GM19463 (cell line): Measurements from ENCODE around the gene MBNL2.
"Not testable (repeated sequence)": the region's sequence is repeated elsewhere in the genome, so short reads cannot be mapped to it uniquely, and the experiment has no call there.

Experiments used
- ATAC-seq: cut with Tn5 transposase; IDR thresholded peaks from one replicate; pipeline ENCODE4 v1.9.1; 2021; ENCODE audit warnings: mild to moderate bottlenecking, moderate library complexity; ENCODE audit not compliant: unreplicated experiment

MBNL2 gene

DNA sequence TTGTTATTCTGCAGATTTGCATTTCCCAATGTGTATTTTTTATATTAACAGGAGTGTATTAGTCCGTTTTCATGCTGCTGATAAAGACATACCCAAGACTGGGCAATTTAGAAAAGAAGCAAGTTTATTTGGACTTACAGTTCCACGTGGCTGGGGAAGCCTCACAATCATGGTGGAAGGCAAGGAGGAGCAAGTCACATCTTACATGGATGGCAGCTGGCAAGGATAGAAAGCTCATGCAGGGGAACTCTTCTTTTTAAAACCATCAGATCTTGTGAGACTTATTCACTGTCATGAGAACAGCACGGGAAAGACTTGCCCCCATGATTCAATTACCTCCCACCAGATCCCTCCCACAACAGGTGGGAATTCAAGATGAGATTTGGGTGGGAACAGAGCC lies 14.9 kb upstream of the MBNL2 start:
- not testable (repeated sequence) for ATAC-seq

DNA sequence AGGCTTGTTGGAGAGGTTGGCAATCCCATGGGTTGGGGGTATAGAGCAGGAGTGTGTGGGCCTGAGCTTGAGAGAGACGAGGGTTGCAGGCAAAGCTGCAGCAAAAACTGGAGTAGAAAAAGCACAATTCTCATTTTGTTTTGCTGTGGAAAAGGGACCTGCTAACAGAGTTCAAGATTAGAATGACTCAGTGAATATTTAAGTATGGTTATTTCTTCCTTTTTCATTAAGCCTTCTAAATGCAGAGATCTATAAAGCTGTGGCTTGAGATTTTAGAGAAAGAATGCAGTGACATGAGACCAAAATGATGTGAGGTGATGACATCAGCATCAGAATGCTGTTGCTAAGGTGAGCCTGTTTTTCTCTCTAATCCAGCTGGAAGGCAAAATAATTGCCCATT lies 10.8 kb upstream of the MBNL2 start:
- ATAC-seq, result no peak

DNA sequence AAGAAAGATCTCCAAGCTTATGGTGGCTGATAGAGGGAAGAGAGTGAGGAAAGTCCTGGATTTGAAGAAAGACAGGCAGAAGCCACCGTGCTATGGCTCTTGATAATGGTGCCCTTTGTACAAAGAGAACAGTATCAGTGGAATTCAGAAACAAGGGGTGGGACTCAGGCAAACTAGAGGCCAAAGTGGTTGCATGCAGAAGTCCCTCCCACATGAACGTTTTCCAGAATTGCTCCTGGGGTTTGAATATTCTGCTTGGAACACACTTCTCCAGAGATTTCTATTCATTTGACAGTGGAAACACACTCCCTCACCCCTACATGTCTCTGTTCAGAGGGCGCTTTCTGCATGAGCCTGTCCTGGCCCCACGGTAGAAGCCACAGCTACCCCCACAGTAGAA lies 10.1 kb upstream of the MBNL2 start:
- no peak for ATAC-seq

DNA sequence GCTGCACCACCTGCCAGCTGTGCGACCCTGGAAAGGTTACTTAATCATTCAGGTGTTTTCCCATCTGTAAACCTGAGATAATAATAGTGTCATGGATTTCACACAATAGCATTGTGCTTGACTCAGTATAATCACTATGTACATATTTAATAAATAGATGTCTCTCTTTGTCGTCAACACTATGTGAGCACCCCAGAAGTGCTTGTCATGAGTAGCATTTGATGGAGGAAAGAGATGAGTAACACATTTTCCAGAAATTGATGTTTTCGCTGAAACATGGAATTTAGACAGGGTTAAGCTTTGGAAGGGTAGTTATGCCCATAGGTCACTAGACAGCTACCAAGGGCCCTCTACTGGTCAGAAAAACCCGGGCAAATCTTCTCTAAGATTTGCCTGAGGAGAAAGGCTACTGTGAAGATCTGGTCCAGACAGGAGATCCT lies 9.5 kb upstream of the MBNL2 start:
- peak; percentile 67 for ATAC-seq

DNA sequence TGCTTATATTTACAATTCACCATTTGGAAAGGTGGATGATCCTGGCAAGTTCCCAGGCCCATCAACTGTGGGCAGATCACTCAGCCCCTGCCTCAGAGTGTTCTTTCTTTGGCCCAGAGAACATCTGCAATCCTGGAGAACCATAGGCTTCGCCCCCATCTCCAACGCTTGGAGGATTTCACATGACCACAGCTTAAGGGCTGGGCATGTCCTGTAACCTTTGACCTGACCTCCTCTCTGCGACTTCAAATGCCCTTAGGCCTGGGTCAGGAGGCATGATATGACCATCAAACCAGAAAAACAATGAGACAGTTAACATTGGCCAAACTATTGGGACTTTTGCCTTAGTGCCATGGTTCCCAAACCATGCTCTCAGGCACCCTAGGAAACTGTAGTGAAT lies 7.2 kb upstream of the MBNL2 start:
- peak; percentile 6 for ATAC-seq

DNA sequence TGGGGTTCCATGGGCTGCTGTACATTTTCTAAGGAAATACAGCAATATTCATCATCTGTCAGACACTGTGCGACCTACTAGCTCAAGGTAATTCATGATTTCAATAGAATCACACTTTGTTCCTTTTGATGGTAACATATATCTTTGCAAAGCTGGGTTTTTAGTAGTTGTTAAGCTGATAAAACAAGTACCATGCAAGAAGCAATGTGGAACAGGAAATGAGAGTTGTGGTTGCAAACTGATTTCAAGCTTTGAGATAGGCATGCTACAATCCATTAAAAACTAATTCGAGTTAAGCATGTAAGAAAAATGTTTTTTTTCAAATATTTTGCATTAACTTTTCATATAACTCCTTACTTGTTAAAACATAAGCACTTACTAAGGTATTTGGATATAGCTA lies 6.8 kb upstream of the MBNL2 start:
- peak; percentile 53 for ATAC-seq

DNA sequence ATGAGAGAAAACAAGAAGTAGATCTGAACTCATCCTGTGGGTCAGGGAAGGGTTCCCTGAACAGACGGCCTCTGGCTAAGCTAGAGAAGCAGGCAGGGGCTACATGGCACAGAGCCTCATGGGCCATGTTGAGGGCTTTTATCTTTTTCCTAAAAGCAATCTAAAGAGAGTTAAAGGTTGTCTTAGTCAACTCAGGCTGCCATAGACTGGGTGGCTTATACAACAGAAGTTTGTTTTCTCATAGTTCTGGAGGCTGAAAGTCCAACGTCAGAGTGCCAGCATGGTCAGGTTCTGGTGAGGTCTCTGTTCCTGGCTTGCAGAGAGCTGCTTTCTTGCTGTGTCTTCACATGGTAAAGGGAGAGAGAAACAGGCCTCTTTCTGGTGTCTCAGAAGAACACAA lies 2.9 kb upstream of the MBNL2 start:
- no peak for ATAC-seq

DNA sequence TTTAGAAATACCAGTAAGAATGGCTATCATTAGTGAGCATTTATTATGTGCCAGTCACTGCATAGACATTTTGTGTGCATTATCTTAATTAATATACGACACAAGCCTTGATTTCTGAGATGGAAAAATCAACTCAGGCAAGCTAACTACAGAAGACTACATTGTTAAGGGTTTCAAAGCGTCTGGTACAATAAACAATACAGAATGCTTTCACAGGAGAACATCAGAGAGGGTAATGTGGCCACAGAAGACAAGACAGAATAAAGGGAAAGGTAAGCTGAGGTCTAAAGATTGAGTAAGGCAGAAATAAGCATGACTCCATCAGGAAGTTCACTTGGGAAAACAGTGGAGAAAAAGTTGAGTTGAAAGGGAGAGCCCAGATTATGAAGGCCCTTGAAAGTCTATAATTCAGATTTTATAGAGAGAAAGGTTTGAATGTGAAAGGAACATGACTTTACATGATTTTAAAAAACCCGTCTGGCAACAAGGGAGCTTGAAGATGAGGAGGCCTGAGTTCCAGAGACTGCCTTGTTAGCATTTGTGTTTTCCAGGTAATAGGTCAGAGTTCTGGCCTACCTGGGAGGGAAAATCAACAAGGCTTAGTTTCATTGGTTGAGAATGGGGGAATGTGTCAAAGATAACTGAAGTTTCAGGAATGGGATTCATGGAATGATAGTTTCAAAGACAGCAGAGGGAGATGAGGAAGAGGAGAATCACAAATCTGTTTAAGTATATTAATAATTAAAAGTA lies 1.8 kb upstream of the MBNL2 start:
- ATAC-seq, result no peak

DNA sequence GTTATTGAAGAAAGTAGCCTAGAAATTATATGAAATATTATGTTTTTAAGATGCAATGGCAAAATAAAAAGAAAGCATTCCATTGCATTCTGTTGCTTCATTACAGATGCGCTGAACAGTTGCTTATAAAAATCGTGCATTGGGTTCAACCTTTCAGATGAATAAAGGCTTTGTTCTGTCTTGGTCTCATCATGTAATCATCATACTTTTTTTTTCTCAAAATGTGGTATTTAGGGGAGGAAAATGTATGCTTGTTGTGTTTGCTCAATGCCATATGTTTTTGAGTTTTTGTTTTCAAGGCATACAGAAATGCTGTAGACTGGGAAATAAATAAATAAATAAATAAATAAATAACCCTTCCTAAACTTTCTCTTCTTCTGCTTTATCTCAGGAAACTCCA lies 1.1 kb upstream of the MBNL2 start:
- no peak for ATAC-seq

DNA sequence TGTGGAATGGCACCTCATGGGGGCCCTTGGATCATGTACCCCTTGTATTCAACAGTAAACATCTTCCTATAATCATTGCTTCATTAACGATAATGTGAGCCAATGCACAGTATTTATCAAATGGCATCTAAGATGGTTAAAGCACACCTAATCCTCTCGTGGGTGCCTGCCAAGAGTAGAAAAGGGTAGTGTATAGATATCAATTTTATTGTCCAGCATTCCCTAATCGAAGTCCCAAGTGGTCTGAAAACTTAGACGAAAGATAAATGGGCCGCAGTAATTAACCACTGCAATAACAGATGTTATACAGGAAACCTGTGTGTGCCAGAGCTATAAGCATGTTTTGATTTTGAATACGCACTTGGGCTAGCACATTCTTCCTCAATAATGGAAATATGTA lies 667 bp upstream of the MBNL2 start:
- ATAC-seq, result no peak

DNA sequence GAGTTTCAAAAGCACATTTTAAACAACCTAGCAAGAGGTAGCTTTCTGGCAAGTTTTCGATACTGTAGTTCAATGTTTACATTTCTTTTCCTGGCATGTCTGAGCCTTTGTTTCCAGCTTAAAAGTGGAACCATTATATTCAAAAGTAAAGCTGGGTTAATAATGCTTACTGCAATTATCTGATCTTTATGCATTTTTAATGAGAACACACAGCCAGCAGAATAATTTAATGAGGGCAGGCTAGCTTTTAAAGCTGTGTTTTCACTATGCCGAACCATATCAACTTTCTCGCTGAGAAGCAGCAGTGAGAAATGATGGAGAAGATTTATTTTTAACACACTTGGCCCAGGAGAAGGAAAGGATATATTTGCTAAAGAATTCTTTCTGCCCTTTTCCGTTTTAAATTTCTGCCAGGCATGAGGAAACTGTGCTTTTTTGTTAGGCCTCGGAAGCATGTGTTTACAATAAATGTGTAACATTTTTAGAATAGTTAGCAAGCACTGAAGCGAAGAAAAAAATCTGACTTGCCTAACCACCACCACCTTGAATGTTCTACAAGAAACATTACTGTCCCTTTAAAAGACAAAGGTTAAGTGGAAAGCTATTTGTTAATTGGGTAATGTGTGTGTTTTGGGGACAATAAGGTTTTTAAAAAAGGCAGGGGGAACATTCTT lies 1.0 kb downstream of the MBNL2 start:
- ATAC-seq, result no peak

DNA sequence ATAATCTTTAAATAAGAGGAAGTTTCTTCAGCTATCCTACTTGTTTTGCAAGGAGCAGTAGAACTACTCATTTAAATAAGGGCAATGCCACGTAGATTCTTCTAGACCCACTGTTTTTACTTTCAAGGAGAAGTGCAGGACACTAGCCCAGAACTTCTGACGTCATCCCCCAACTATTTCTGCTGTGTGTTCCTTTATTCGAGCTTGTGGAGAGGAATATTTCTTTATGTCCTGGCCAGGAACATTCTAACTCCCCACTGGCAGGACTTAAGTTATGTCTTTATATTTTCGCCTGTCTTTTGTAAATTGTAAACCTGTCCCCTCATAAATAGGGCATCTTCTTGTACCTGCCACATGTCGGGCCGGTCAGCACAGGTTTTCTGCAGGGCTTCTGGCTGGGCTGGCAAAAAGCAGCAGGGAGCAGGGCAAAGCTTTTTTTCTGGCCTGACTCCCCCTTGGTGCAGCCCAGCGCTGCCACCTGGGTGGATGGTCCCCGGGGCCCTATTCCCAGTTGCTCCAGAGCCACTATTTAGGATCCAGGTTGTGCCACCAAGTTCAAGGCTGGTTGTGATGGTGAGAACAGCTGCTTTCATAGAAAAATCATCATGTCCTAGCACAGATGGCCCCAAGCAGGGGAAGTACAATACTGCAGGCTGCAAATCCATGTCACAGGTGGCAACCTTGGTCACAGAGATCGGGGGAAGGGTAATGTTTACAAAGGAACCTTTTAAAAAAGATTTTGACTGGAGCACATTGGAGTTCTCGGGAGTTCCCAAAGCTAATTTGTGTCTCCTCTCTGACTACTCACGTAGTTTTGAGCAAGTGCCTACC lies 1.8 kb downstream of the MBNL2 start:
- ATAC-seq, result peak; percentile 13

DNA sequence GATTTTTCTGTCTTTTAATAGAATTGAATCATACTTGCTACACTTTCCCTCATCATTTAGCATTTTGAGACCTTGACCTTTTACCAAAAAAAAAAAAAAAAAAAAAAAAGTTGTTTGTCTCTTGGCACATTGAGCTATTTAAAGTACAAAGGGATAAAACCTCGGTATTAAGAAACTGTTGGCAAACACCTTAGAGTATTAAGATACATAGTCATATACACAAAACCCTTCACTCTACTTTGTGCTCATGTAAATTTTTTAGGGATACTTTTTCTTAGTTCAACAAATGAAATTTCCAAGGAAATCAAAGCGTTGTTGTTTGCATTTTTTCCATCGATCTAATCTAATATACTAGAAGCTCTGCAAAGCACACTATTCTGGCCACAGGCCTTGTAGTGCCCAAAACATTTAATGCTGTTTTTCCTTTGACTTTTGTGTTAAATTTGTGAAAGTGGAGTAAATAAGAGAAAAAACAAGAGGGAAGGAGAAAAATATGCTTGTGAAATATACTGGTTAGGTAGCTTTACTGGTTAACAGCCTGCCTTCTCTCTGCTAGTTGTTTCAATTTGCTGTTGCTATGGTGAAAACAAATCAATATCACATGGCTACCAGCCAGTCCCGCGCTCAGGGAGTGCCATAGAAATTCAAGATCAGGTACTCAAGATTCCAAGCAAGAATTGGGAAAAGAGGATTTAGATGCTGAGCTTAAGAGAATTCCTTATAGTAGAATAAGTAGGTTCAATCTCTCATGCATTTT lies 2.6 kb downstream of the MBNL2 start:
- ATAC-seq, result no peak

DNA sequence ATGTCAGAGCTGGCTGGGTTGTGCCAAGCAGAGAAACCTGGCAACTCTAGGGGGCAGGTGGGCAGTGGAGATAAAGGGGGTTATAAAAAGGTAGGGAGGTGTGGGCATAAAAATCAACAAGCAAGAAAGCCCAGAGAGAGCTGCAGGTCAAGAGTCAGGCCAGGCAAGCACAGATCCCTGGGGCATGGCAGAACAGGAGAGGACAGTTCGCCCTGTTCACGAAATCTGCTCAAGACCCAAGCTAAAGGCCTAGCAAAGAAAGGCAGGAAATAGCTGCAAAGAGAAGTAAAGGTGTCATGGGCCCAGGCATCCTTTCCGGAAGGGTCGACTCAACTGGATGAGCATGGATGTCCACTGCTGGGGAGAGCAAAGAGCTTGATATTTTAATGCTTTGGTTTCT lies 3.4 kb downstream of the MBNL2 start:
- no peak for ATAC-seq

DNA sequence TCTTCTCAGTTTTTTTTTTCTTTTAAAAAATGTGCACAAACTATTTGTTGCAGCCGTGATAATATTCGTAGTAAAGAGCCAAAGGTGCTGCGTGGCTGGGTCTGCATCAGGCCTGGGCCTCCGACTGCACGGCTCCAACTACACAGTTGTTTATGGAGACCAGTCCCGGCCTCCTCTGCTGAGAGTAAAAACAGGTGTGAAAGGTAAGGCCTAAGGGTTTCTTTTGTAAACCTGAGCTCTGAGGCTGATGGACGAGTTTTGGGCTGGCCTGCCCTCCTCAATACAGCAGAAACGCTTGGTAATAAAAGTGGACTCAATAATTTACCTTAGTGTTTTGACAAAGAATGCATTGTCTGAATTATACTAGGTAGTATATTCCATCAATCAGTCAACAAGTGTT lies 3.9 kb downstream of the MBNL2 start:
- ATAC-seq, result no peak

DNA sequence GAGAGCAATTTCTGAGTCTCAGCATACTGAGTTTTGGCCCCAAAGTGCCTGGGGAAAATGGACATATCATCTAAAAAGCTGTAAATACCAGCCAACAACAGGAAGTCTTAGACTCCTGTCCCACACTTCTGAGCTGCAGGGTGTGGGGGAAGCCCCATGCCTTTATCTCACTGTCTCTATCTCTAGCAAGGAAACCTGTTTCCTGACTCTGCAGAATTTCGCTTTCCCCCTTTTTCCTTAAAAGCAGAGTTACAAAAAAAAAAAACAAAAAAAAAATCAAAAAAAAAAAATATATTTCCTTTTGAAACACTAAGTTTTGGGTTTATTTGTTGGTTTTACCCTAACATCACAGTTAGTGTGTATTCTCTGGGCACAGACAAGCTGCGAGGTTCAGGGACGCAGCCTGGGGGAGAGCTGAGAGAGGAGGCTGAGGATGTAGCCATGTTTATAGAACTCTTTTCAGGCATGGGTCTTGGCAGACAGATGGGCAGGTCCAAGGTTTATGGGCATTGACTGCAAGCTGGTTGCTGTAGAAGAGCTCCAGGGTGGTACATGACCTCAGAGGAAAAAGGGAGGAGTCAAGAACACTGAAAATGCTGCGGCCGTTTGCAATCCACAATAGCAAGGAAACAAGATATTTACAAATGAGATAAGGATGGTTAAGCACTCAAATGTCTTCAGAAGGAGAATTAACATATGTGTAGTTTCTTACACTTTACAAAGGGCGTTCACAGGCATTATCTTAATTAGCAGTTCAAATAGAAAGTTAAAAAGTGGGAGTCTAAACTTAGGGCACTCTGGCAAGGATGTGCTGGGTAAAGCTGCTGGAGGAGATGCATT lies 4.9 kb downstream of the MBNL2 start:
- peak; percentile 39 for ATAC-seq

DNA sequence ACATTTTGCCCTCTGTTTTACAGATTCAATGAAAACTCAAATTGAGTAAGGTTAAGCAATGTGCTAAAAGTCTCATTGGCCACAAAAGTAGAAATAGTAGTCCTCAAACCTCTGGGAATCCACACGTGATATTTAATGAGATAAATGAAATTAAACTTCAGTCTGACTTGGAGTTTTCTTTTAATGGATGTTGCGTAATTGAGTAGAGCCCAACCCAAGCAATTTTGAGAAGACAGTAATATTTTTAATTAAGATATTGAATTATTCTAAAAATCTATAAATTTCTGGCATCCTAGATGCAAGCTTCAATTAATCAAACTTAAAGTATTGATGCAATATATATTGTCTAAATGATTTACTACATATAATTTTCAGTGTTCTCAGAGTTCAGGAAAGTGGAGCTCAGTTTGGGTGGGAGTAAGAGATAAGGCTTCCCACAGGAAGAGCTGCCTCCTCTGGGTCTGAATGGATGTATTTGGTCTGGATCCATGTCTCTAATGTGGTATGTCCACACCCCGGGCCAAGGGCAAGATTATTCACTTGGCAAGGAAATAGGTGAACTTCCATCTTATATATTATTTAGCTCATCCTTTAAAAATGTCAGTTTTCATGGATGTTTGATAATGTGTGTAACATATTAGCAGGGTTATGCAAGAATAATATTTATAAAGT lies 6.9 kb downstream of the MBNL2 start:
- ATAC-seq, result no peak

DNA sequence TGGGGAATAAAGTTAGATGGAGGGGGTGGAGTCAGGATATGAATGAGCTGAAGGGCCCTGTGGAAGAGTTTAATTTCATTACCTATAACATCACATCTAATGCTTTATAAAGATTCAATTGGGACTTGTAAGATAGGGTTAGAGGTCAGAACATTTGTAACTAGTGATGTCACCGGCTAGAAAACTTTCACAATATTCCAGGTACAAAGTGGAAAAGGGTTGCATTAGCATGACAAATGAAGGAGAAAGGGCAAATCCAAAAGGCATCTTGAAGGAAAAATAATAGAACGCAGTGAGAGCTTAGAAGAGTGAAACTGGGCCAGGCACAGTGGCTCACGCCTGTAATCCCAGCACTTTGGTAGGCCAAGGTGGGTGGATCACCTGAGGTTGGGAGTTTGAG lies 7.6 kb downstream of the MBNL2 start:
- ATAC-seq, result no peak

DNA sequence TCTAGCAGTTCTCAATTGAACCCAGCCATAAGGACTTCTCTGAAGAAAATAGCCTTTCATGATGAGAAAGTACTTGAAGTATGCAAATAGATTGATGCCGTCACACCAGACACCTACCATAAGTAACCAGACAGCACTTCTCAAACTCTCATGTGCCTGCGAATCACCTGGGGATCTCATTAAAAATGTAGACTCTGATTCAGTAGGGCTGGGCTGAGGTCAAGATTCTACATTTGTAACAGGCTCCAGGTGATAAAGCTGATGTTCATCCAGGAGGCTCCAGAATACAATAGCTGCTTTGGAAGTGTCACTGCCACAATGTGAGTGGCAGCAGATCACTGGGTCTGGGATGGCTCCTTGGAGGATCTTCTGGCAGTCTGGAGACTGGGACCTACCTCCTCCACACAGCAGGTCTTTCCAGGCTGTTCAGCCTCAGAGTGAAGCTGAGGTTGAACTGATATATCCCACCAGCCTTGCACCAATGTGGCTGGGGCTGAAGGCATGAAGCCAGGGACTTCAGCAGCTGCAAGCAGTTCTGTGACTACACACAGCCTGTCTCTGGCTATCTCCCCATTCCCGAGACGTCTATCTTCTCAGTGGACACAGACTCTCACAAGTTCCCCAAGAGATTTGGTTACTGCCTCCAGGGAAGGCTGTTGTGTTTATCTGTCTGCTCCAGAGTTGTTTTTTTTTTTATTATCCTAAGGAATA lies 9.1 kb downstream of the MBNL2 start:
- ATAC-seq, result no peak
